ENCODE results near the gene ORC6. TPM values are rescaled to one million over a fixed set of nuclear protein-coding genes. Genes with fewer than 3 reads are reported as not detected.

ORC6 gene
- total and polyA plus RNA-seq, 9 of the 15 experiments (the other 6 are each of a cell fraction or from before 2014, with no cell fraction given), result 18.7 to 71.4 (median 47.0) TPM

DNA sequence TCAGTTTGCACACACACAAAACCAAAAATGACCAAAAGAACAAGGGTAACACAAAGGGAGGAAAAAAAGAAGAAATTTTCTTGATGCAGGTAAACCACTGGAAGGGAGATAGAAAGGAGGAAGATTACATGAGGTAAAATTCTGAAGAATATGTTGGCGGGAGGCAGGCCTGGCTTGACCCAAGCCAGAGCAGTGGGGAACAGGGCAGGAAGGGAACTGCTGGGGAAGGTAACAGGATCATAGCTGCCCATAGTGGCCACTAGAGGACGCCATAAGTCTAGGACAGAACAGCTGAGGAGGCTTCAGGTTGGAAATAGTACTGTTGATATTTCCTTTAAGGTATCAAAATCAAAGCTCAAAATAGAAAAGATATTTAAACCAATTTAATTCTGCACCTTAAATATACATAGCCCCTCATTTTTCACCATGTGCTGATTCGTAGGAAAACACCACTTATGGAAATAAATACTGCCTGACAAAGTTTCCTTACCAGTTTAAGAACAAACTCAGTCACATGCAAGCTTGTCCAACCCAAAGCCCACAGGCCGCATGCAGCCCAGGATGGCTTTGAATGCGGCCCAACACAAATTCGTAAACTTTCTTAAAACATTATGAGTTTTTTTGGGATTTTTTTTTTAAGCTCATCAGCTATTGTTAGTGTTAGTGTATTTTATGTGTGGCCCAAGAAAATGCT, 16.0 kb upstream of the ORC6 start (continued):
- TF ChIP-seq, protein P1, sequence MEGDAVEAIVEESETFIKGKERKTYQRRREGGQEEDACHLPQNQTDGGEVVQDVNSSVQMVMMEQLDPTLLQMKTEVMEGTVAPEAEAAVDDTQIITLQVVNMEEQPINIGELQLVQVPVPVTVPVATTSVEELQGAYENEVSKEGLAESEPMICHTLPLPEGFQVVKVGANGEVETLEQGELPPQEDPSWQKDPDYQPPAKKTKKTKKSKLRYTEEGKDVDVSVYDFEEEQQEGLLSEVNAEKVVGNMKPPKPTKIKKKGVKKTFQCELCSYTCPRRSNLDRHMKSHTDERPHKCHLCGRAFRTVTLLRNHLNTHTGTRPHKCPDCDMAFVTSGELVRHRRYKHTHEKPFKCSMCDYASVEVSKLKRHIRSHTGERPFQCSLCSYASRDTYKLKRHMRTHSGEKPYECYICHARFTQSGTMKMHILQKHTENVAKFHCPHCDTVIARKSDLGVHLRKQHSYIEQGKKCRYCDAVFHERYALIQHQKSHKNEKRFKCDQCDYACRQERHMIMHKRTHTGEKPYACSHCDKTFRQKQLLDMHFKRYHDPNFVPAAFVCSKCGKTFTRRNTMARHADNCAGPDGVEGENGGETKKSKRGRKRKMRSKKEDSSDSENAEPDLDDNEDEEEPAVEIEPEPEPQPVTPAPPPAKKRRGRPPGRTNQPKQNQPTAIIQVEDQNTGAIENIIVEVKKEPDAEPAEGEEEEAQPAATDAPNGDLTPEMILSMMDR (IDR thresholded peaks at IDR 0.05 in 2 of 3, conservative IDR thresholded peaks at IDR 0.05 in 1 of 3; ENCODE audit: insufficient read depth in 2 of 3, low read depth in 1 of 3, low read length in 3 of 3), result peak; percentile 93 to 98 (median 97)
- TF ChIP-seq, protein P2, sequence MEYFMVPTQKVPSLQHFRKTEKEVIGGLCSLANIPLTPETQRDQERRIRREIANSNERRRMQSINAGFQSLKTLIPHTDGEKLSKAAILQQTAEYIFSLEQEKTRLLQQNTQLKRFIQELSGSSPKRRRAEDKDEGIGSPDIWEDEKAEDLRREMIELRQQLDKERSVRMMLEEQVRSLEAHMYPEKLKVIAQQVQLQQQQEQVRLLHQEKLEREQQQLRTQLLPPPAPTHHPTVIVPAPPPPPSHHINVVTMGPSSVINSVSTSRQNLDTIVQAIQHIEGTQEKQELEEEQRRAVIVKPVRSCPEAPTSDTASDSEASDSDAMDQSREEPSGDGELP (CRISPR knock-in tag; IDR thresholded peaks at IDR 0.05; ENCODE audit: borderline replicate concordance), result peak; percentile 38; the same call in 1 of the 2 replicates
- TF ChIP-seq KLF16 (IDR thresholded peaks at IDR 0.05) (peak; percentile 51; the same call in 1 of the 2 replicates), RAD21 (CRISPR knock-in tag; conservative IDR thresholded peaks at IDR 0.05 in 1 of 2, IDR thresholded peaks at IDR 0.05 in 1 of 2) (peak; percentile 73 to 88), STAG1 (CRISPR knock-in tag; IDR thresholded peaks at IDR 0.05; ENCODE audit: borderline replicate concordance) (peak; percentile 36; the same call in 1 of the 2 replicates), SMC3 (conservative IDR thresholded peaks at IDR 0.05; ENCODE audit: insufficient read depth, low read depth, low read length) (peak; percentile 86), ZNF146 (CRISPR knock-in tag; IDR thresholded peaks at IDR 0.05; ENCODE audit: unreplicated experiment) (no peak)
- TF ChIP-seq, protein P3, sequence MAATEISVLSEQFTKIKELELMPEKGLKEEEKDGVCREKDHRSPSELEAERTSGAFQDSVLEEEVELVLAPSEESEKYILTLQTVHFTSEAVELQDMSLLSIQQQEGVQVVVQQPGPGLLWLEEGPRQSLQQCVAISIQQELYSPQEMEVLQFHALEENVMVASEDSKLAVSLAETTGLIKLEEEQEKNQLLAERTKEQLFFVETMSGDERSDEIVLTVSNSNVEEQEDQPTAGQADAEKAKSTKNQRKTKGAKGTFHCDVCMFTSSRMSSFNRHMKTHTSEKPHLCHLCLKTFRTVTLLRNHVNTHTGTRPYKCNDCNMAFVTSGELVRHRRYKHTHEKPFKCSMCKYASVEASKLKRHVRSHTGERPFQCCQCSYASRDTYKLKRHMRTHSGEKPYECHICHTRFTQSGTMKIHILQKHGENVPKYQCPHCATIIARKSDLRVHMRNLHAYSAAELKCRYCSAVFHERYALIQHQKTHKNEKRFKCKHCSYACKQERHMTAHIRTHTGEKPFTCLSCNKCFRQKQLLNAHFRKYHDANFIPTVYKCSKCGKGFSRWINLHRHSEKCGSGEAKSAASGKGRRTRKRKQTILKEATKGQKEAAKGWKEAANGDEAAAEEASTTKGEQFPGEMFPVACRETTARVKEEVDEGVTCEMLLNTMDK (IDR thresholded peaks at IDR 0.05; ENCODE audit: borderline replicate concordance, insufficient read depth, low read depth, low read length, poor library complexity, severe bottlenecking), result peak; percentile 30
- TF ChIP-seq, protein P4, sequence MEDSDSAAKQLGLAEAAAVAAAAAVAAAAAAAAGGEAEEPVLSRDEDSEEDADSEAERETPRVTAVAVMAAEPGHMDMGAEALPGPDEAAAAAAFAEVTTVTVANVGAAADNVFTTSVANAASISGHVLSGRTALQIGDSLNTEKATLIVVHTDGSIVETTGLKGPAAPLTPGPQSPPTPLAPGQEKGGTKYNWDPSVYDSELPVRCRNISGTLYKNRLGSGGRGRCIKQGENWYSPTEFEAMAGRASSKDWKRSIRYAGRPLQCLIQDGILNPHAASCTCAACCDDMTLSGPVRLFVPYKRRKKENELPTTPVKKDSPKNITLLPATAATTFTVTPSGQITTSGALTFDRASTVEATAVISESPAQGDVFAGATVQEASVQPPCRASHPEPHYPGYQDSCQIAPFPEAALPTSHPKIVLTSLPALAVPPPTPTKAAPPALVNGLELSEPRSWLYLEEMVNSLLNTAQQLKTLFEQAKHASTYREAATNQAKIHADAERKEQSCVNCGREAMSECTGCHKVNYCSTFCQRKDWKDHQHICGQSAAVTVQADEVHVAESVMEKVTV (CRISPR knock-in tag; IDR thresholded peaks at IDR 0.05), result peak; percentile 71
- TF ChIP-seq, protein P5, sequence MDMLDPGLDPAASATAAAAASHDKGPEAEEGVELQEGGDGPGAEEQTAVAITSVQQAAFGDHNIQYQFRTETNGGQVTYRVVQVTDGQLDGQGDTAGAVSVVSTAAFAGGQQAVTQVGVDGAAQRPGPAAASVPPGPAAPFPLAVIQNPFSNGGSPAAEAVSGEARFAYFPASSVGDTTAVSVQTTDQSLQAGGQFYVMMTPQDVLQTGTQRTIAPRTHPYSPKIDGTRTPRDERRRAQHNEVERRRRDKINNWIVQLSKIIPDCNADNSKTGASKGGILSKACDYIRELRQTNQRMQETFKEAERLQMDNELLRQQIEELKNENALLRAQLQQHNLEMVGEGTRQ (CRISPR knock-in tag; IDR thresholded peaks at IDR 0.05), result no peak
